RCC 7860 (cell line): ENCODE results near the gene GNB5.
"Not testable (repeated sequence)": the region's sequence is repeated elsewhere in the genome, so short reads cannot be mapped to it uniquely, and the experiment has no call there.

ENCODE experiments used
- DNase-seq: peaks from one replicate; pipeline ENCODE4 v3.0.0-alpha.2; 2015; ENCODE audit warnings: low spot score
- FAIRE-seq: peaks from 2 replicates; lab custom pipeline; 2012; peaks lifted over from hg19 to GRCh38; lab: Jason Lieb, UNC

Gene GNB5

GRCh38 chr15:52171807-52172206 is 19.4 kb downstream of the GNB5 start:
- DNase-seq, result no peak
- no peak for FAIRE-seq

- no peak for FAIRE-seq
- DNase-seq, result no peak
Measured at GRCh38 chr15:52171386-52171785, 19.8 kb downstream of the GNB5 start.

GRCh38 chr15:52170199-52170598 is 21.0 kb downstream of the GNB5 start:
- DNase-seq, FAIRE-seq: not testable (repeated sequence)

GRCh38 chr15:52165494-52166131 is 25.6 kb downstream of the GNB5 start:
- FAIRE-seq, DNase-seq: not testable (repeated sequence)

GRCh38 chr15:52164631-52165265 is 26.4 kb downstream of the GNB5 start:
- FAIRE-seq (no peak), DNase-seq (no peak)

GRCh38 chr15:52163321-52164190 is 27.6 kb downstream of the GNB5 start:
- FAIRE-seq (no peak), DNase-seq (no peak)

GRCh38 chr15:52162876-52163275 is 28.3 kb downstream of the GNB5 start:
- FAIRE-seq (no peak), DNase-seq (no peak)

GRCh38 chr15:52162260-52162659 is 28.9 kb downstream of the GNB5 start:
- FAIRE-seq (no peak), DNase-seq (no peak)

GRCh38 chr15:52161406-52161966 is 29.7 kb downstream of the GNB5 start:
- DNase-seq (no peak), FAIRE-seq (no peak)

GRCh38 chr15:52159645-52160044 is 31.5 kb downstream of the GNB5 start:
- DNase-seq (no peak), FAIRE-seq (no peak)

GRCh38 chr15:52158084-52158765 is 33.0 kb downstream of the GNB5 start:
- no peak for FAIRE-seq
- no peak for DNase-seq

GRCh38 chr15:52155878-52156277 is 35.3 kb downstream of the GNB5 start:
- no peak for FAIRE-seq

GRCh38 chr15:52154896-52155865 is 36.0 kb downstream of the GNB5 start:
- FAIRE-seq (no peak), DNase-seq (no peak)

More at GRCh38 chr15:52155878-52156277, 35.3 kb downstream of the GNB5 start:
- no peak for DNase-seq

- no peak for DNase-seq
- FAIRE-seq, result no peak
Measured at GRCh38 chr15:52153900-52154895, 37.0 kb downstream of the GNB5 start.

- DNase-seq (no peak), FAIRE-seq (no peak)
Measured at GRCh38 chr15:52151353-52151752, 39.8 kb downstream of the GNB5 start.

GRCh38 chr15:52150871-52151270 is 40.3 kb downstream of the GNB5 start:
- DNase-seq (no peak), FAIRE-seq (no peak)

- DNase-seq (no peak), FAIRE-seq (no peak)
Measured at GRCh38 chr15:52150043-52150825, 41.0 kb downstream of the GNB5 start.

GRCh38 chr15:52148403-52148802 is 42.8 kb downstream of the GNB5 start:
- FAIRE-seq, result no peak

More at GRCh38 chr15:52148403-52148802, 42.8 kb downstream of the GNB5 start:
- no peak for DNase-seq
